Loucy (cell line): ENCODE data around the gene TRIM29.

Source experiments
- EZH2phosphoT487 ChIP-seq: fragments of 200-600 bp; IDR thresholded peaks from 2 replicates; pipeline ENCODE4 v1.6.1; 2018; ENCODE audit warnings: antibody characterized with exemption, mild to moderate bottlenecking, moderate library complexity, borderline replicate concordance
- TF ChIP-seq, protein P1 (sequence below): fragments of 200-600 bp; sonication (generic); conservative IDR thresholded peaks from 2 replicates; pipeline ENCODE4 v1.5.1; 2014; ENCODE audit warnings: mild to moderate bottlenecking, antibody characterized with exemption, low read length

DNA sequence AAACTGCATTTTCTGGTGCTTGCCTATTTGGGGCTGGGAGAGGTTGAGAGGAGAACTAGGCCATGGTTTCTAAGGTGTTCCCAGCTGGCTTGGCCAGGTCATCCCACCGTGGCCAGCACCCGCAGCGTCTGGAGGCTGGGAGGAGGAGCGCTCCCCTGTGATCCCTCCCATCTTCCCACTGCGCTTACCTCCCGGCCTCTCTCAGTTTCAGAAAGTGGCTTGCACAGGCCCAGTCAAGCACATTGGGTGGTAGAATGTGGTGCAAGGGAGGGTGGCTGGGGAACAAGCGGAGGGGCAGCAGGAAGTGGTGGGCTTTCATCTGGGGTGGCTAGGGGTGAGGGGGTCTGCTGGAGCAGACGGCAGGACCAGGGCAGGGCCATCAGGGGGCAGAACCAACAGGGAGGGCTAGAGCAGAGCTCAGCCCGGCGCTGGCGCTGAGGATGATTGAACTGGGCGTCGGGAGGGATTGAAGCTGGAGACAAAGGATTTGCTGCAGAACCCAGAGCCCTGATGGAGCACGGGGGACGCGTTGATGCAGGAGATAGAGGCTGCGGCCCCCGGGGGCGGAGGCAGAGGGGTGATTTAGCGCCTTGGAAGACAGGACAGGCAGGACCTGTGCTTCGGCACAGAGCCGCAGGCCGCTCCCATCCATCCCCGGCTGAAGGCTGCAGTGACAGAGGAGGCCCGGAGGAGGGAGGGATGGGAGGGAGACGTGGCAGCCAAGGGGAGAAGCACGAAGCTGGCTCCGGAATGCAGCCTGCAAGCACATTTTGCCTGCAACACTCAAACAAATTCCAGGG lies 76.0 kb downstream of the TRIM29 start:
- TF ChIP-seq, protein P1, sequence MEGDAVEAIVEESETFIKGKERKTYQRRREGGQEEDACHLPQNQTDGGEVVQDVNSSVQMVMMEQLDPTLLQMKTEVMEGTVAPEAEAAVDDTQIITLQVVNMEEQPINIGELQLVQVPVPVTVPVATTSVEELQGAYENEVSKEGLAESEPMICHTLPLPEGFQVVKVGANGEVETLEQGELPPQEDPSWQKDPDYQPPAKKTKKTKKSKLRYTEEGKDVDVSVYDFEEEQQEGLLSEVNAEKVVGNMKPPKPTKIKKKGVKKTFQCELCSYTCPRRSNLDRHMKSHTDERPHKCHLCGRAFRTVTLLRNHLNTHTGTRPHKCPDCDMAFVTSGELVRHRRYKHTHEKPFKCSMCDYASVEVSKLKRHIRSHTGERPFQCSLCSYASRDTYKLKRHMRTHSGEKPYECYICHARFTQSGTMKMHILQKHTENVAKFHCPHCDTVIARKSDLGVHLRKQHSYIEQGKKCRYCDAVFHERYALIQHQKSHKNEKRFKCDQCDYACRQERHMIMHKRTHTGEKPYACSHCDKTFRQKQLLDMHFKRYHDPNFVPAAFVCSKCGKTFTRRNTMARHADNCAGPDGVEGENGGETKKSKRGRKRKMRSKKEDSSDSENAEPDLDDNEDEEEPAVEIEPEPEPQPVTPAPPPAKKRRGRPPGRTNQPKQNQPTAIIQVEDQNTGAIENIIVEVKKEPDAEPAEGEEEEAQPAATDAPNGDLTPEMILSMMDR: no peak
- no peak for TF ChIP-seq EZH2phosphoT487
